ENCODE results near the gene BCL2. TPM values are rescaled to one million over a fixed set of nuclear protein-coding genes. Genes with fewer than 3 reads are reported as not detected.

Gene BCL2
- total RNA-seq, 1 experiment from 2014 or later: 2.5 TPM

- Histone ChIP-seq H3K4me2 (ENCODE audit: low read length) (no peak overlapping the region), H3K4me1 (ENCODE audit: control insufficient read depth in 1 of 2, insufficient read depth in 2 of 2, low read length in 2 of 2) (no peaks in the 10 kb centered on the region), H3K9me3 (ENCODE audit: control insufficient read depth in 1 of 2, insufficient read depth in 1 of 2, low read depth in 1 of 2, low read length in 2 of 2) (no peaks in the 10 kb centered on the region), H3K27me3 (ENCODE audit: insufficient read depth, low read length) (no peaks in the 10 kb centered on the region), H3K27ac (ENCODE audit: low read depth, low read length) (no peak overlapping the region), H3K79me2 (ENCODE audit: insufficient read depth, low read length) (no peaks in the 10 kb centered on the region), H4K20me1 (ENCODE audit: insufficient read depth) (no peaks in the 10 kb centered on the region), H3K4me3 (replicated peaks in 1 of 2; ENCODE audit: low read depth in 1 of 2, low read length in 2 of 2) (no peak overlapping the region), H3K36me3 (ENCODE audit: control insufficient read depth in 1 of 2, insufficient read depth in 2 of 2, low read length in 2 of 2) (no peaks in the 10 kb centered on the region), H3K9me2 (ENCODE audit: insufficient read depth) (no peaks in the 10 kb centered on the region), H3K9ac (ENCODE audit: low read length) (no peak overlapping the region), H2AFZ (ENCODE audit: low read depth, low read length, poor library complexity, severe bottlenecking) (no peak overlapping the region)
- ChIA-PET RAD21 (ENCODE audit: low non-redundant PET in 1 of 2, low total read pairs in 2 of 2, uncharacterized antibody in 2 of 2, unreplicated experiment in 2 of 2) (no interaction called here), POLR2A (no interaction called here), CTCF (no interaction called here)
- no peak for DNase-seq (ENCODE audit: low read depth, low spot score)
- intact Hi-C loops (cut with micrococcal nuclease): no loop called here
- BruUV-seq (replicated peaks): no TSS peak
- no peak for ATAC-seq
- no peak for TF ChIP-seq REST (IDR thresholded peaks at IDR 0.05; ENCODE audit: low read depth)
- no peak for TF ChIP-seq RAD21 (IDR thresholded peaks at IDR 0.05; ENCODE audit: low read depth)
These were observed 19.5 kb downstream of the BCL2 start for GRCh38 chr18:63299837-63300745.
